ENCODE data around the gene RHEB.

DNA sequence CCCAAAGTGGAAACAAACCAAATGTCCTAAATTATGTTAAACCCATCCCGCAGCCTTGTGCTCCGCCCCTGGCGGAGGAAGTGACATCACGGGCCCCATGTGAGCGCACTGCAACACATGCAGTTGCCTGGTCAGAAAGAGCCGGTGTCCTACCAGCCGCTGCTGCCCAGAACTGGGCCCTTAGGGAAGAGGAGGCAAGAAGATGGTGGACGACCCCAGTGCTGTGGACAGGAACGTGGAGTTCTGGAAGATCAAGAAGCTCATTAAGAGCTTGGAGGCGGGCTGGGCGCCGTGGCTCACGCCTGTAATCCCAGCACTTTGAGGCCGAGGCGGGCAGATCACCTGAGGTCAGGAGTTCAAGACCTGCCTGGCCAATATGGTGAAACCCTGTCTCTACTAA is 18.0 kb downstream of the RHEB start:
- TF ChIP-seq NR2F2 (IDR thresholded peaks at IDR 0.05; ENCODE audit: borderline replicate concordance, low read depth) (no peak), POLR2AphosphoS5 (IDR thresholded peaks at IDR 0.05; ENCODE audit: low read depth, low read length) (no peak), ZFYVE20 (CRISPR knock-in tag; IDR thresholded peaks at IDR 0.05; ENCODE audit: borderline replicate concordance, low read depth) (no peak)

Measured in HepG2 (cell line).